Measurements from ENCODE around the gene VILL. TPM values are rescaled to one million over a fixed set of nuclear protein-coding genes. Genes with fewer than 3 reads are reported as not detected.

Gene VILL
- total RNA-seq, 1 experiment from 2014 or later: 2.9 TPM

- Histone ChIP-seq H3K4me1 (ENCODE audit: insufficient read depth, low read length, poor library complexity, severe bottlenecking) (peaks cover 5% of the 10 kb centered on the region), H3K4me3 (ENCODE audit: low read depth, low read length, poor library complexity, severe bottlenecking) (no peak overlapping the region), H3K27me3 (replicated peaks; ENCODE audit: insufficient read depth, low read depth, low read length, poor library complexity) (no peaks in the 10 kb centered on the region), H3K36me3 (ENCODE audit: insufficient read depth, low read length, poor library complexity, severe bottlenecking) (no peaks in the 10 kb centered on the region), H3K9me3 (ENCODE audit: low read depth, low read length, poor library complexity, severe bottlenecking) (no peaks in the 10 kb centered on the region), H3K27ac (ENCODE audit: low read depth, low read length, poor library complexity, severe bottlenecking) (no peak overlapping the region)
- POLR2A ChIA-PET (ENCODE audit: low non-redundant PET): no interaction called here
- CTCF ChIA-PET: interaction anchor here (0.7 kb wide), 1 partner anchor 234 kb away, joined by 5 read pairs; no protein-coding TSS in a partner anchor
- TF ChIP-seq CTCF (conservative IDR thresholded peaks at IDR 0.05; ENCODE audit: low read depth, low read length) (no peak), EZH2 (IDR thresholded peaks at IDR 0.05; ENCODE audit: borderline replicate concordance, low read depth, low read length, poor library complexity, severe bottlenecking) (no peak)
- no TSS peak for BruUV-seq (replicated peaks)
- intact Hi-C loops (cut with micrococcal nuclease; ENCODE audit: unreplicated experiment): no loop called here
- DNase-seq (ENCODE audit: low spot score): no peak
Observed at GRCh38 chr3:37997791-37998370, 7.3 kb downstream of the VILL start.

GRCh38 chr3:37999836-38000235, 9.2 kb downstream of the VILL start:
- Histone ChIP-seq H3K27ac (ENCODE audit: low read depth, low read length, poor library complexity, severe bottlenecking) (no peak overlapping the region), H3K4me1 (ENCODE audit: insufficient read depth, low read length, poor library complexity, severe bottlenecking) (peaks cover 5% of the 10 kb centered on the region), H3K4me3 (ENCODE audit: low read depth, low read length, poor library complexity, severe bottlenecking) (no peak overlapping the region), H3K9me3 (ENCODE audit: low read depth, low read length, poor library complexity, severe bottlenecking) (no peaks in the 10 kb centered on the region), H3K27me3 (replicated peaks; ENCODE audit: insufficient read depth, low read depth, low read length, poor library complexity) (no peaks in the 10 kb centered on the region), H3K36me3 (ENCODE audit: insufficient read depth, low read length, poor library complexity, severe bottlenecking) (no peaks in the 10 kb centered on the region)
- ChIA-PET CTCF (no interaction called here), POLR2A (ENCODE audit: low non-redundant PET) (no interaction called here)
- intact Hi-C loops (cut with micrococcal nuclease; ENCODE audit: unreplicated experiment): no loop called here
- TF ChIP-seq CTCF (conservative IDR thresholded peaks at IDR 0.05; ENCODE audit: low read depth, low read length) (no peak), EZH2 (IDR thresholded peaks at IDR 0.05; ENCODE audit: borderline replicate concordance, low read depth, low read length, poor library complexity, severe bottlenecking) (no peak)
- no TSS peak for BruUV-seq (replicated peaks)
- DNase-seq (ENCODE audit: low spot score): no peak

- Histone ChIP-seq H3K9me3 (ENCODE audit: low read depth, low read length, poor library complexity, severe bottlenecking) (no peaks in the 10 kb centered on the region), H3K27ac (ENCODE audit: low read depth, low read length, poor library complexity, severe bottlenecking) (no peak overlapping the region), H3K4me3 (ENCODE audit: low read depth, low read length, poor library complexity, severe bottlenecking) (no peak overlapping the region), H3K4me1 (ENCODE audit: insufficient read depth, low read length, poor library complexity, severe bottlenecking) (peaks cover 5% of the 10 kb centered on the region), H3K27me3 (replicated peaks; ENCODE audit: insufficient read depth, low read depth, low read length, poor library complexity) (no peaks in the 10 kb centered on the region), H3K36me3 (ENCODE audit: insufficient read depth, low read length, poor library complexity, severe bottlenecking) (no peaks in the 10 kb centered on the region)
- DNase-seq (ENCODE audit: low spot score): no peak
- no TSS peak for BruUV-seq (replicated peaks)
- intact Hi-C loops (cut with micrococcal nuclease; ENCODE audit: unreplicated experiment): no loop called here
- TF ChIP-seq CTCF (conservative IDR thresholded peaks at IDR 0.05; ENCODE audit: low read depth, low read length): no peak
- no peak for TF ChIP-seq EZH2 (IDR thresholded peaks at IDR 0.05; ENCODE audit: borderline replicate concordance, low read depth, low read length, poor library complexity, severe bottlenecking)
- POLR2A ChIA-PET (ENCODE audit: low non-redundant PET): no interaction called here
- CTCF ChIA-PET: no interaction called here
Observed at GRCh38 chr3:38000242-38000916, 9.8 kb downstream of the VILL start.
